ENCODE results near the gene AP1M1. TPM values are rescaled to one million over a fixed set of nuclear protein-coding genes. Genes with fewer than 3 reads are reported as not detected.

The AP1M1 gene
- total RNA-seq, 1 experiment from 2014 or later, result 27.7 TPM

DNA sequence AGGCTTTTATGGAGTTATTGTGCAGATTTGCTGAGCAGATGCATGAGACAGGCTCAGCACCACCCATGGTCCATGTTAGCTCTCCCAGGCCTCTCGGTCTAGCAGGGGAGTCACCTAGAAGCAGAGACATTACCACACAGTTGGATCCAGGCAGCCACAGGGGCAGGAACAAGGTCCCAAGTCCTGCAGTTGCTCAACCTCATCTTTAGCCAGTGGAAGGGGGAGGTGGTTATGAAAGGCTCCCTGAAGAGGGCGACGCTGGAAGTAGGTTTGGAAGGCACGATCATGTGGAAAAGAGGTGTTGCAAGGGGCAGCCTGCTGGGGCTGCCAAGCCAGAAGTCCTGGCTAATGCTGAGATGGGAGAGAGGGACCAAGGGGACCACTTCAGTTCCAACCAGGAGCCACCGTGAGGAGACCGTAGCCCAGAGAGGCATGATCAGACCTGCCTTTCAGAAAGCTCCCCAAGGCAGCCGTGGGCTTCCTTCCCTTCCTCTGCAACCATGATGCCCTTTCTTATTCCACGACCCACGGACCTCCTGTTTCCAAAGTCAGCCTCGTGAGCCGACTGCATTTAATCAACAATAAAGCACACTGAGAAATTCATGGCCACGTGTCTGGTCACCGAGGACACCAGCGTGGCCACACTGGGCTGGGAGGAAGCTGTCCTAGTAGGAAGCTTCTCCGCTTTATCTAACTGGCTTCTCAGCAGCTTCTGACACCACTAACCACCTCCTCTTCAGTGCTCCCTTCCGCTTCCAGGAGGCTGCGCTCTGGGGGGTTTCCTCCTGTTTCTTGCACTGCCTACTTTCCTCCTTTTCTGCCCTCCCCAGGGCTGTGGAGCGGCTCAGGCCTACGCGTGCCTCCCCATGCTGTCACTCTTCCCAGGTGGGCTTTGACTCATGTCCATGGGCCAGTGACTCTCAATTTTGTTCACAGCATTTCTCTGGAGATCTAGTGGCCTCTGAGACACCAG is 2.6 kb downstream of the AP1M1 start:
- TF ChIP-seq GABPB1 (CRISPR knock-in tag; IDR thresholded peaks at IDR 0.05), result peak; percentile 33; the same call in 1 of the 2 replicates
- no peak for TF ChIP-seq SMAD3 (CRISPR knock-in tag; IDR thresholded peaks at IDR 0.05; ENCODE audit: borderline replicate concordance)
- no peak for DNase-seq (ENCODE audit: low spot score)
- ChIA-PET POLR2A (no interaction called here), CTCF (interaction anchor here (1.0 to 3.1 kb wide), 2 partner anchors 15 to 183 kb away, joined by 3 to 39 read pairs; partner anchors contain the start of gene FAM32A)
- Mint-ChIP-seq H3K4me1 (peaks cover 12% of the 10 kb centered on the region), H3K27me3 (ENCODE audit: low read depth) (no peaks in the 10 kb centered on the region), H3K9me3 (no peaks in the 10 kb centered on the region), H3K4me3 (peak overlapping the region; percentile 24), H3K36me3 (no peaks in the 10 kb centered on the region), H3K27ac (no peak overlapping the region)
- no peak for ATAC-seq

DNA sequence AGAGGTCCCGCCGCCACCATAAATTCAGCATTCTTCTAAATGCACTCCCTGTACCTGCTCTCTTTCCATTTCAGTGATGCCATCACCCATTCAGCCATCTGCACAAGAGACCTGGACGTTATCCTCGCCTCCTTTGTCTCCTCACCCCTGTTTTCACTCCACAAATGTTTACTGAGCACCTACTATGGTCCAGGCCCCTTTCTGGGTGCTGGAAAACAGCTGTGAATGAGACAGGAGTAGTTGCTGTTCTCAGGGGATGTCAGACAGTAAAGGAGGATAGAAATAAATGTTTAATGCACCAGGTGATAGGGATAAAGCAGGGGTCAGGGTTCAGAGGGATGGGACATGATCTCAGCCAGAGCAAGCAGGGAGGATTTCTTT is 3.3 kb downstream of the AP1M1 start:
- no peak for DNase-seq (ENCODE audit: low spot score)
- Mint-ChIP-seq H3K4me3 (no peak overlapping the region), H3K4me1 (peaks cover 12% of the 10 kb centered on the region), H3K9me3 (no peaks in the 10 kb centered on the region), H3K27me3 (ENCODE audit: low read depth) (no peaks in the 10 kb centered on the region), H3K27ac (no peak overlapping the region), H3K36me3 (no peaks in the 10 kb centered on the region)
- TF ChIP-seq, protein P1, sequence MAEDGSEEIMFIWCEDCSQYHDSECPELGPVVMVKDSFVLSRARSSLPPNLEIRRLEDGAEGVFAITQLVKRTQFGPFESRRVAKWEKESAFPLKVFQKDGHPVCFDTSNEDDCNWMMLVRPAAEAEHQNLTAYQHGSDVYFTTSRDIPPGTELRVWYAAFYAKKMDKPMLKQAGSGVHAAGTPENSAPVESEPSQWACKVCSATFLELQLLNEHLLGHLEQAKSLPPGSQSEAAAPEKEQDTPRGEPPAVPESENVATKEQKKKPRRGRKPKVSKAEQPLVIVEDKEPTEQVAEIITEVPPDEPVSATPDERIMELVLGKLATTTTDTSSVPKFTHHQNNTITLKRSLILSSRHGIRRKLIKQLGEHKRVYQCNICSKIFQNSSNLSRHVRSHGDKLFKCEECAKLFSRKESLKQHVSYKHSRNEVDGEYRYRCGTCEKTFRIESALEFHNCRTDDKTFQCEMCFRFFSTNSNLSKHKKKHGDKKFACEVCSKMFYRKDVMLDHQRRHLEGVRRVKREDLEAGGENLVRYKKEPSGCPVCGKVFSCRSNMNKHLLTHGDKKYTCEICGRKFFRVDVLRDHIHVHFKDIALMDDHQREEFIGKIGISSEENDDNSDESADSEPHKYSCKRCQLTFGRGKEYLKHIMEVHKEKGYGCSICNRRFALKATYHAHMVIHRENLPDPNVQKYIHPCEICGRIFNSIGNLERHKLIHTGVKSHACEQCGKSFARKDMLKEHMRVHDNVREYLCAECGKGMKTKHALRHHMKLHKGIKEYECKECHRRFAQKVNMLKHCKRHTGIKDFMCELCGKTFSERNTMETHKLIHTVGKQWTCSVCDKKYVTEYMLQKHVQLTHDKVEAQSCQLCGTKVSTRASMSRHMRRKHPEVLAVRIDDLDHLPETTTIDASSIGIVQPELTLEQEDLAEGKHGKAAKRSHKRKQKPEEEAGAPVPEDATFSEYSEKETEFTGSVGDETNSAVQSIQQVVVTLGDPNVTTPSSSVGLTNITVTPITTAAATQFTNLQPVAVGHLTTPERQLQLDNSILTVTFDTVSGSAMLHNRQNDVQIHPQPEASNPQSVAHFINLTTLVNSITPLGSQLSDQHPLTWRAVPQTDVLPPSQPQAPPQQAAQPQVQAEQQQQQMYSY (CRISPR knock-in tag; IDR thresholded peaks at IDR 0.05), result no peak
- no peak for TF ChIP-seq FOXP4 (CRISPR knock-in tag; IDR thresholded peaks at IDR 0.05)
- no peak for TF ChIP-seq ATF2 (CRISPR knock-in tag; IDR thresholded peaks at IDR 0.05; ENCODE audit: borderline replicate concordance, low read depth)
- TF ChIP-seq SOX15 (CRISPR knock-in tag; IDR thresholded peaks at IDR 0.05), result no peak
- TF ChIP-seq FOXJ3 (CRISPR knock-in tag; IDR thresholded peaks at IDR 0.05; ENCODE audit: borderline replicate concordance), result no peak
- TF ChIP-seq CREM (CRISPR knock-in tag; IDR thresholded peaks at IDR 0.05), result no peak
- TF ChIP-seq ZNF532 (CRISPR knock-in tag; IDR thresholded peaks at IDR 0.05; ENCODE audit: borderline replicate concordance), result no peak
- no peak for TF ChIP-seq E2F1 (CRISPR knock-in tag; IDR thresholded peaks at IDR 0.05)
- no peak for TF ChIP-seq GTF2I (CRISPR knock-in tag; conservative IDR thresholded peaks at IDR 0.05)
- TF ChIP-seq ELF4 (CRISPR knock-in tag; IDR thresholded peaks at IDR 0.05; ENCODE audit: low read depth), result no peak
- TF ChIP-seq RELA (CRISPR knock-in tag; IDR thresholded peaks at IDR 0.05; ENCODE audit: borderline replicate concordance), result no peak
- TF ChIP-seq MYBL2 (CRISPR knock-in tag; IDR thresholded peaks at IDR 0.05), result no peak
- no peak for TF ChIP-seq PRRX2 (CRISPR knock-in tag; IDR thresholded peaks at IDR 0.05)
- no peak for TF ChIP-seq ZNF423 (CRISPR knock-in tag; IDR thresholded peaks at IDR 0.05)
- POLR2A ChIA-PET, result interaction anchor here (0.6 kb wide), 1 partner anchor 782 kb away, joined by 3 read pairs; the partner anchor contains the start of gene AKAP8L
- CTCF ChIA-PET, result no interaction called here
- ATAC-seq, result no peak
